HepG2 (cell line): ENCODE measurements around the gene CD7. TPM values are rescaled to one million over a fixed set of nuclear protein-coding genes. Genes with fewer than 3 reads are reported as not detected.
A peak's percentile ranks its signal among the peaks of the same experiment; 100 is the strongest.

ENCODE experiments used
- ATAD3A ChIP-seq: sonication (generic); formaldehyde crosslinking; IDR thresholded peaks from 2 replicates; pipeline ENCODE4 v1.4.0; 2020; ENCODE audit warnings: missing genetic modification reagents
- ATM ChIP-seq: fragments of 450-650 bp; IDR thresholded peaks from 2 replicates; pipeline ENCODE4 v1.7.1; 2017; ENCODE audit warnings: mild to moderate bottlenecking, borderline replicate concordance
- CREM ChIP-seq, 2 experiments: sonication (generic) in 1 of 2; formaldehyde crosslinking in 1 of 2; IDR thresholded peaks; 2 replicates each; pipeline versions ENCODE4 v1.4.0 to v1.6.1; 2016 to 2020; ENCODE audit warnings: antibody characterized with exemption in 1 of 2, mild to moderate bottlenecking in 1 of 2, missing genetic modification reagents in 1 of 2
- DMAP1 ChIP-seq: IDR thresholded peaks from 2 replicates; pipeline ENCODE4 v1.6.1; 2016
- DNMT1 ChIP-seq: sonication (generic); formaldehyde crosslinking; IDR thresholded peaks from 2 replicates; pipeline ENCODE4 v1.5.1; 2020; ENCODE audit warnings: mild to moderate bottlenecking, missing genetic modification reagents
- DR1 ChIP-seq: sonication (generic); formaldehyde crosslinking; IDR thresholded peaks from 2 replicates; pipeline ENCODE4 v1.8.0; 2021; ENCODE audit warnings: mild to moderate bottlenecking, missing genetic modification reagents, inconsistent platforms
- FOXK1 ChIP-seq: sonication (generic); formaldehyde crosslinking; IDR thresholded peaks from 2 replicates; pipeline ENCODE4 v1.4.0; 2020; ENCODE audit warnings: low read depth, missing genetic modification reagents, borderline replicate concordance
- MYNN ChIP-seq: sonication (generic); formaldehyde crosslinking; IDR thresholded peaks from 2 replicates; pipeline ENCODE4 v1.4.0; 2020; ENCODE audit warnings: mild to moderate bottlenecking, low read depth, missing genetic modification reagents
- NR2F2 ChIP-seq: IDR thresholded peaks from 2 replicates; pipeline ENCODE4 v1.6.1; 2012; ENCODE audit warnings: low read depth, inconsistent platforms, borderline replicate concordance
- PPARG ChIP-seq: conservative IDR thresholded peaks from 2 replicates; pipeline ENCODE4 v1.6.1; 2016; ENCODE audit warnings: missing biosample characterization, missing genetic modification reagents
- RBAK ChIP-seq: sonication (generic); formaldehyde crosslinking; IDR thresholded peaks from 2 replicates; pipeline ENCODE4 v1.5.1; 2020; ENCODE audit warnings: mild to moderate bottlenecking, missing genetic modification reagents
- RFXAP ChIP-seq: sonication (generic); formaldehyde crosslinking; IDR thresholded peaks from 2 replicates; pipeline ENCODE4 v1.4.0; 2020; ENCODE audit warnings: missing genetic modification reagents, borderline replicate concordance
- XBP1 ChIP-seq: sonication (generic); formaldehyde crosslinking; IDR thresholded peaks from 2 replicates; pipeline ENCODE4 v1.5.0; 2020; ENCODE audit warnings: missing genetic modification reagents
- ZNF124 ChIP-seq: sonication (generic); formaldehyde crosslinking; IDR thresholded peaks from 2 replicates; pipeline ENCODE4 v1.4.0; 2020; ENCODE audit warnings: missing genetic modification reagents
- ZNF382 ChIP-seq: sonication (generic); formaldehyde crosslinking; IDR thresholded peaks from 2 replicates; pipeline ENCODE4 v1.5.0; 2020; ENCODE audit warnings: missing genetic modification reagents, mild to moderate bottlenecking, borderline replicate concordance
- ZNF549 ChIP-seq: sonication (generic); formaldehyde crosslinking; IDR thresholded peaks from 2 replicates; pipeline ENCODE4 v1.5.0; 2020; ENCODE audit warnings: missing genetic modification reagents
- polyA plus RNA-seq, 8 experiments: library from polyadenylated mRNA; depleted of rRNA in 3 of 8; stranded (reverse) in 7 of 8; unstranded in 1 of 8; fragments of >200 nt; fragmentation: Illumina TruSeq in 4 of 8; extraction: Trizol in 4 of 8; gene quantifications; 2 replicates each; pipeline versions ENCODE4 v1.2.1 to v1.2.3, GENCODE V29; 2011 to 2016; ENCODE audit warnings: low read depth in 4 of 8, missing spikeins in 1 of 8, mixed read lengths in 1 of 8; ENCODE audit not compliant: insufficient read depth in 1 of 8
- total RNA-seq, 5 experiments: library from RNA; depleted of rRNA; stranded (reverse); fragments of >200 nt; fragmentation: Illumina TruSeq; extraction: Trizol; gene quantifications; 2 replicates each; pipeline ENCODE4 v1.2.3, GENCODE V29; 2016; ENCODE audit warnings: low read depth in 1 of 5
- TF ChIP-seq, protein P1 (sequence below): sonication (generic); formaldehyde crosslinking; IDR thresholded peaks from 2 replicates; pipeline ENCODE4 v1.5.1; 2020; ENCODE audit warnings: missing genetic modification reagents, mild to moderate bottlenecking, borderline replicate concordance
- TF ChIP-seq, protein P2 (sequence below): IDR thresholded peaks from 2 replicates; pipeline ENCODE4 v1.6.1; 2016; ENCODE audit warnings: missing compliant biosample characterization, missing genetic modification reagents, borderline replicate concordance

The CD7 gene
- total and polyA plus RNA-seq, 2 of the 13 experiments (the other 11 are each of a cell fraction or from before 2014, with no cell fraction given) = 67.6 to 76.4 TPM

- no peak for TF ChIP-seq RBAK (CRISPR knock-in tag)
- TF ChIP-seq ATM = no peak
- no peak for TF ChIP-seq ZNF382 (CRISPR knock-in tag)
- TF ChIP-seq PPARG (CRISPR knock-in tag) = peak; percentile 86
- TF ChIP-seq XBP1 (CRISPR knock-in tag) = no peak; the same call in 1 of the 2 replicates
- TF ChIP-seq, protein P1, sequence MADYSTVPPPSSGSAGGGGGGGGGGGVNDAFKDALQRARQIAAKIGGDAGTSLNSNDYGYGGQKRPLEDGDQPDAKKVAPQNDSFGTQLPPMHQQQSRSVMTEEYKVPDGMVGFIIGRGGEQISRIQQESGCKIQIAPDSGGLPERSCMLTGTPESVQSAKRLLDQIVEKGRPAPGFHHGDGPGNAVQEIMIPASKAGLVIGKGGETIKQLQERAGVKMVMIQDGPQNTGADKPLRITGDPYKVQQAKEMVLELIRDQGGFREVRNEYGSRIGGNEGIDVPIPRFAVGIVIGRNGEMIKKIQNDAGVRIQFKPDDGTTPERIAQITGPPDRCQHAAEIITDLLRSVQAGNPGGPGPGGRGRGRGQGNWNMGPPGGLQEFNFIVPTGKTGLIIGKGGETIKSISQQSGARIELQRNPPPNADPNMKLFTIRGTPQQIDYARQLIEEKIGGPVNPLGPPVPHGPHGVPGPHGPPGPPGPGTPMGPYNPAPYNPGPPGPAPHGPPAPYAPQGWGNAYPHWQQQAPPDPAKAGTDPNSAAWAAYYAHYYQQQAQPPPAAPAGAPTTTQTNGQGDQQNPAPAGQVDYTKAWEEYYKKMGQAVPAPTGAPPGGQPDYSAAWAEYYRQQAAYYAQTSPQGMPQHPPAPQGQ (CRISPR knock-in tag) = no peak
- TF ChIP-seq DR1 (CRISPR knock-in tag) = peak; percentile 51; the same call in 1 of the 2 replicates
- peak; percentile 87 for TF ChIP-seq CREM (IDR thresholded peaks at IDR 0.05)
- TF ChIP-seq CREM (CRISPR knock-in tag; IDR thresholded peaks at IDR 0.05) = no peak
- peak; percentile 86 for TF ChIP-seq ZNF124 (CRISPR knock-in tag)
- TF ChIP-seq, protein P2, sequence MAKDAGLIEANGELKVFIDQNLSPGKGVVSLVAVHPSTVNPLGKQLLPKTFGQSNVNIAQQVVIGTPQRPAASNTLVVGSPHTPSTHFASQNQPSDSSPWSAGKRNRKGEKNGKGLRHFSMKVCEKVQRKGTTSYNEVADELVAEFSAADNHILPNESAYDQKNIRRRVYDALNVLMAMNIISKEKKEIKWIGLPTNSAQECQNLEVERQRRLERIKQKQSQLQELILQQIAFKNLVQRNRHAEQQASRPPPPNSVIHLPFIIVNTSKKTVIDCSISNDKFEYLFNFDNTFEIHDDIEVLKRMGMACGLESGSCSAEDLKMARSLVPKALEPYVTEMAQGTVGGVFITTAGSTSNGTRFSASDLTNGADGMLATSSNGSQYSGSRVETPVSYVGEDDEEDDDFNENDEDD (CRISPR knock-in tag) = peak; percentile 31; the same call in 1 of the 2 replicates
- TF ChIP-seq DNMT1 (CRISPR knock-in tag) = 0 out of 2 replicates have a peak, but pooled peaks have one; percentile 23
- TF ChIP-seq FOXK1 (CRISPR knock-in tag) = peak; percentile 97
- peak; percentile 90; the same call in 1 of the 2 replicates for TF ChIP-seq MYNN (CRISPR knock-in tag)
- TF ChIP-seq DMAP1 (CRISPR knock-in tag) = peak; percentile 98
- peak; percentile 99 for TF ChIP-seq NR2F2
- TF ChIP-seq ZNF549 (CRISPR knock-in tag) = no peak
- peak; percentile 85 for TF ChIP-seq RFXAP (CRISPR knock-in tag)
- no peak for TF ChIP-seq ATAD3A (CRISPR knock-in tag)
Measured at GRCh38 chr17:82346342-82347300, 29.2 kb upstream of the CD7 start (continued).
